Measurements from ENCODE around the gene PDP2. TPM values are rescaled to one million over a fixed set of nuclear protein-coding genes. Genes with fewer than 3 reads are reported as not detected.

Gene PDP2
- polyA plus RNA-seq, 1 of the 3 experiments (the other 2 are of a cell fraction) = 4.7 TPM

DNA sequence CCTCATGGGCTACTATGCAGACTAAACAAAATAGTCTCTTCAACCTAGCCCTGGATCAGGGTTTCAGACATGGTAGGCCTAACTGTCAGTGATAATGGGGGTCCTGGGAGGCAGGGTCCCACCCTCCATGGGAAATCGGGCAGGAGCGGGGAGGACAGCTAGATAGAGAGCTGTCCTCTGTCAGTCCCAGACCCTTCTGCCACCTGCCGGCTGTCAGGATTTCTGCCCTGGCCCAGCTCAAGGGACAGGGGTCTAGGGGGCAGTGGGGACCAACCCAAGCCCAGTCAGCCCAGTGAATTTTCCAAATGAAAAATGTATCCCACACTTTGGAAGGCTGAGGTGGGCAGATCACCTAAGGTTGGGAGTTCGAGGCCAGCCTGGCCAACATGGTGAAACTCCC is 30.8 kb upstream of the PDP2 start:
- 88% methylated on average over 2 of the region's 4 CpGs for WGBS (ENCODE audit: low lambda C conversion rate)
- Histone ChIP-seq H3K4me1 (ENCODE audit: control insufficient read depth in 1 of 2, insufficient read depth in 2 of 2, low read depth in 1 of 2, low read length in 1 of 2) (peaks cover 0 to 5% of the 10 kb centered on the region in 2 experiments; a peak in 1 of 4 replicates), H3K79me2 (ENCODE audit: insufficient read depth) (no peaks in the 10 kb centered on the region), H3K36me3 (replicated peaks in 1 of 2; ENCODE audit: control insufficient read depth in 1 of 2, insufficient read depth in 2 of 2, low read length in 1 of 2) (no peaks in the 10 kb centered on the region), H3K9me3 (no peaks in the 10 kb centered on the region), H3K4me2 (no peak overlapping the region), H3K9me2 (no peaks in the 10 kb centered on the region), H3K27ac (ENCODE audit: low read depth in 2 of 2, low read length in 1 of 2) (no peak overlapping the region), H3K9ac (no peak overlapping the region), H2AFZ (ENCODE audit: low read depth) (no peak overlapping the region), H3K27me3 (ENCODE audit: insufficient read depth) (peaks cover 11% of the 10 kb centered on the region; the same call in 1 of the 2 replicates), H3F3A (replicated peaks; ENCODE audit: insufficient read depth) (no peaks in the 10 kb centered on the region), H4K20me1 (ENCODE audit: insufficient read depth) (no peaks in the 10 kb centered on the region), H3K4me3 (ENCODE audit: low read depth in 2 of 2, low read length in 1 of 2) (no peak overlapping the region)
- POLR2A ChIA-PET = no interaction called here
- DNase-seq = no peak
- CTCF ChIA-PET = interaction anchor here (0.7 to 9.7 kb wide), 5 partner anchors 18 to 241 kb away, joined by 3 to 68 read pairs (median 6); partner anchors contain the start of genes DYNC1LI2 and NAE1
- no peak for TF ChIP-seq TAF1 (IDR thresholded peaks at IDR 0.05; ENCODE audit: borderline replicate concordance, low read depth, low read length)
- TF ChIP-seq TEAD4 (IDR thresholded peaks at IDR 0.05; ENCODE audit: borderline replicate concordance, insufficient read depth) = no peak
- TF ChIP-seq FOXM1 (IDR thresholded peaks at IDR 0.05; ENCODE audit: low read depth) = no peak
- TF ChIP-seq RXRA (IDR thresholded peaks at IDR 0.05; ENCODE audit: borderline replicate concordance, low read depth) = no peak
- TF ChIP-seq, protein P1, sequence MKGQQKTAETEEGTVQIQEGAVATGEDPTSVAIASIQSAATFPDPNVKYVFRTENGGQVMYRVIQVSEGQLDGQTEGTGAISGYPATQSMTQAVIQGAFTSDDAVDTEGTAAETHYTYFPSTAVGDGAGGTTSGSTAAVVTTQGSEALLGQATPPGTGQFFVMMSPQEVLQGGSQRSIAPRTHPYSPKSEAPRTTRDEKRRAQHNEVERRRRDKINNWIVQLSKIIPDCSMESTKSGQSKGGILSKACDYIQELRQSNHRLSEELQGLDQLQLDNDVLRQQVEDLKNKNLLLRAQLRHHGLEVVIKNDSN (IDR thresholded peaks at IDR 0.05; ENCODE audit: borderline replicate concordance, low read depth) = no peak
- TF ChIP-seq SIN3A (IDR thresholded peaks at IDR 0.05; ENCODE audit: borderline replicate concordance, low read depth, low read length) = no peak
- no peak for TF ChIP-seq RFX5 (IDR thresholded peaks at IDR 0.05; ENCODE audit: low read length)
- no peak for TF ChIP-seq GABPA (IDR thresholded peaks at IDR 0.05; ENCODE audit: low read depth)
- TF ChIP-seq, protein P2, sequence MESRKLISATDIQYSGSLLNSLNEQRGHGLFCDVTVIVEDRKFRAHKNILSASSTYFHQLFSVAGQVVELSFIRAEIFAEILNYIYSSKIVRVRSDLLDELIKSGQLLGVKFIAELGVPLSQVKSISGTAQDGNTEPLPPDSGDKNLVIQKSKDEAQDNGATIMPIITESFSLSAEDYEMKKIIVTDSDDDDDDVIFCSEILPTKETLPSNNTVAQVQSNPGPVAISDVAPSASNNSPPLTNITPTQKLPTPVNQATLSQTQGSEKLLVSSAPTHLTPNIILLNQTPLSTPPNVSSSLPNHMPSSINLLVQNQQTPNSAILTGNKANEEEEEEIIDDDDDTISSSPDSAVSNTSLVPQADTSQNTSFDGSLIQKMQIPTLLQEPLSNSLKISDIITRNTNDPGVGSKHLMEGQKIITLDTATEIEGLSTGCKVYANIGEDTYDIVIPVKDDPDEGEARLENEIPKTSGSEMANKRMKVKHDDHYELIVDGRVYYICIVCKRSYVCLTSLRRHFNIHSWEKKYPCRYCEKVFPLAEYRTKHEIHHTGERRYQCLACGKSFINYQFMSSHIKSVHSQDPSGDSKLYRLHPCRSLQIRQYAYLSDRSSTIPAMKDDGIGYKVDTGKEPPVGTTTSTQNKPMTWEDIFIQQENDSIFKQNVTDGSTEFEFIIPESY (IDR thresholded peaks at IDR 0.05; ENCODE audit: borderline replicate concordance, low read depth) = no peak
- TF ChIP-seq RAD21 (IDR thresholded peaks at IDR 0.05; ENCODE audit: low read length) = no peak
- TF ChIP-seq, protein P3, sequence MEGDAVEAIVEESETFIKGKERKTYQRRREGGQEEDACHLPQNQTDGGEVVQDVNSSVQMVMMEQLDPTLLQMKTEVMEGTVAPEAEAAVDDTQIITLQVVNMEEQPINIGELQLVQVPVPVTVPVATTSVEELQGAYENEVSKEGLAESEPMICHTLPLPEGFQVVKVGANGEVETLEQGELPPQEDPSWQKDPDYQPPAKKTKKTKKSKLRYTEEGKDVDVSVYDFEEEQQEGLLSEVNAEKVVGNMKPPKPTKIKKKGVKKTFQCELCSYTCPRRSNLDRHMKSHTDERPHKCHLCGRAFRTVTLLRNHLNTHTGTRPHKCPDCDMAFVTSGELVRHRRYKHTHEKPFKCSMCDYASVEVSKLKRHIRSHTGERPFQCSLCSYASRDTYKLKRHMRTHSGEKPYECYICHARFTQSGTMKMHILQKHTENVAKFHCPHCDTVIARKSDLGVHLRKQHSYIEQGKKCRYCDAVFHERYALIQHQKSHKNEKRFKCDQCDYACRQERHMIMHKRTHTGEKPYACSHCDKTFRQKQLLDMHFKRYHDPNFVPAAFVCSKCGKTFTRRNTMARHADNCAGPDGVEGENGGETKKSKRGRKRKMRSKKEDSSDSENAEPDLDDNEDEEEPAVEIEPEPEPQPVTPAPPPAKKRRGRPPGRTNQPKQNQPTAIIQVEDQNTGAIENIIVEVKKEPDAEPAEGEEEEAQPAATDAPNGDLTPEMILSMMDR (IDR thresholded peaks at IDR 0.05) = no peak
- TF ChIP-seq, protein P4, sequence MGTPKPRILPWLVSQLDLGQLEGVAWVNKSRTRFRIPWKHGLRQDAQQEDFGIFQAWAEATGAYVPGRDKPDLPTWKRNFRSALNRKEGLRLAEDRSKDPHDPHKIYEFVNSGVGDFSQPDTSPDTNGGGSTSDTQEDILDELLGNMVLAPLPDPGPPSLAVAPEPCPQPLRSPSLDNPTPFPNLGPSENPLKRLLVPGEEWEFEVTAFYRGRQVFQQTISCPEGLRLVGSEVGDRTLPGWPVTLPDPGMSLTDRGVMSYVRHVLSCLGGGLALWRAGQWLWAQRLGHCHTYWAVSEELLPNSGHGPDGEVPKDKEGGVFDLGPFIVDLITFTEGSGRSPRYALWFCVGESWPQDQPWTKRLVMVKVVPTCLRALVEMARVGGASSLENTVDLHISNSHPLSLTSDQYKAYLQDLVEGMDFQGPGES (IDR thresholded peaks at IDR 0.05; ENCODE audit: low read depth, low read length) = no peak
- no peak for TF ChIP-seq YY1 (IDR thresholded peaks at IDR 0.05; ENCODE audit: low read depth)
- no peak for TF ChIP-seq SMC3 (IDR thresholded peaks at IDR 0.05; ENCODE audit: low read depth, low read length)
- TF ChIP-seq, protein P5, sequence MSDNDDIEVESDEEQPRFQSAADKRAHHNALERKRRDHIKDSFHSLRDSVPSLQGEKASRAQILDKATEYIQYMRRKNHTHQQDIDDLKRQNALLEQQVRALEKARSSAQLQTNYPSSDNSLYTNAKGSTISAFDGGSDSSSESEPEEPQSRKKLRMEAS (IDR thresholded peaks at IDR 0.05; ENCODE audit: low read depth) = no peak
